H1 (cell line): ENCODE measurements around the gene ATP6V1F.

Experiments used
- ATF3 ChIP-seq: IDR thresholded peaks from 2 replicates; pipeline ENCODE4 v1.6.1; 2011; ENCODE audit warnings: low read depth, mild to moderate bottlenecking, low read length; ENCODE audit not compliant: insufficient read depth
- CBX5 ChIP-seq: fragments of 300-800, 300-1000 bp; sonication (generic); IDR thresholded peaks from 2 replicates; pipeline ENCODE4 v1.7.1; 2016; ENCODE audit warnings: antibody characterized with exemption, low read length, low read depth
- CTCF ChIP-seq, 3 experiments: IDR thresholded peaks; 1 replicate in 2 of 3; 2 replicates in 1 of 3; pipeline versions ENCODE4 v1.5.1 to v1.6.1; 2011; ENCODE audit warnings: low read length in 3 of 3, mild to moderate bottlenecking in 3 of 3, inconsistent platforms in 2 of 3, low read depth in 1 of 3, moderate library complexity in 1 of 3; ENCODE audit not compliant: insufficient read depth in 1 of 3; ENCODE audit errors: control extremely low read depth in 1 of 3
- E2F6 ChIP-seq: IDR thresholded peaks from 2 replicates; pipeline ENCODE4 v1.6.1; 2012; ENCODE audit warnings: inconsistent platforms
- MAX ChIP-seq: IDR thresholded peaks from 2 replicates; pipeline ENCODE4 v1.6.1; 2012; ENCODE audit warnings: inconsistent platforms
- NRF1 ChIP-seq: IDR thresholded peaks from 2 replicates; pipeline ENCODE4 v1.6.1; 2011; ENCODE audit warnings: mild to moderate bottlenecking, low read depth, low read length, improper control_type of control experiment
- POLR2AphosphoS5 ChIP-seq: IDR thresholded peaks from 2 replicates; pipeline ENCODE4 v1.6.1; 2011; ENCODE audit warnings: low read depth, low read length
- TAF7 ChIP-seq: optimal IDR thresholded peaks from 2 replicates; pipeline ENCODE3; 2011; ENCODE audit warnings: low read depth, mild to moderate bottlenecking, inconsistent platforms, low read length, moderate library complexity, borderline replicate concordance
- YY1 ChIP-seq: IDR thresholded peaks from 2 replicates; pipeline ENCODE4 v1.6.1; 2011; ENCODE audit warnings: low read depth, mild to moderate bottlenecking, low read length

- TF ChIP-seq MAX (no peak; the same call in 1 of the 2 replicates), ATF3 (no peak), TAF7 (no peak), POLR2AphosphoS5 (no peak), CTCF (IDR thresholded peaks at IDR 0.05; ENCODE audit: control extremely low read depth in 1 of 3, insufficient read depth in 1 of 3, low read depth in 1 of 3, low read length in 3 of 3) (no peak), YY1 (no peak), CBX5 (no peak), NRF1 (no peak), E2F6 (no peak)
Observed at GRCh38 chr7:128910569-128910945, 47.9 kb downstream of the ATP6V1F start, which contains the start of gene KCP.
